Kidney epithelial cell (primary cell): ENCODE results near the gene GP1BB. TPM values are rescaled to one million over a fixed set of nuclear protein-coding genes. Genes with fewer than 3 reads are reported as not detected.

Experiments used
- DNase-seq: peaks from one replicate; pipeline ENCODE4 v3.0.0-alpha.2; 2010; ENCODE audit warnings: low read depth
- H3K27me3 ChIP-seq: 2 replicates; pipeline ENCODE4 v1.6.0; 2011; ENCODE audit warnings: low read length; ENCODE audit not compliant: control insufficient read depth, insufficient read depth
- H3K36me3 ChIP-seq: 2 replicates; pipeline ENCODE4 v1.5.1; 2011; ENCODE audit warnings: low read length; ENCODE audit not compliant: control insufficient read depth, insufficient read depth
- H3K4me3 ChIP-seq: 2 replicates; pipeline ENCODE4 v1.5.1; 2011; ENCODE audit warnings: low read depth, mild to moderate bottlenecking, control low read depth, low read length
- CTCF ChIP-seq: IDR thresholded peaks from 2 replicates; pipeline ENCODE4 v1.5.1; 2011; ENCODE audit warnings: mild to moderate bottlenecking, moderate library complexity, low read length, control low read depth, inconsistent platforms; ENCODE audit not compliant: insufficient read depth, poor library complexity, severe bottlenecking
- total RNA-seq: library from RNA; depleted of rRNA; stranded (reverse); fragments of >200 nt; gene quantifications from 2 replicates; pipeline ENCODE4 v1.2.3, GENCODE V29; 2015

The GP1BB gene
- total RNA-seq, 1 donor from 2014 or later, result 0.50 TPM

- no peaks in the 10 kb centered on the region for H3K36me3 ChIP-seq
- TF ChIP-seq CTCF, result no peak
- no peak overlapping the region for H3K4me3 ChIP-seq
- H3K27me3 ChIP-seq, result peaks cover 60% of the 10 kb centered on the region
- DNase-seq, result no peak
These were observed 7.1 kb upstream of the GP1BB start for GRCh38 chr22:19716041-19716828.

GRCh38 chr22:19716829-19717105, 6.6 kb upstream of the GP1BB start:
- DNase-seq, result no peak
- no peak for TF ChIP-seq CTCF

GRCh38 chr22:19717181-19717580, 6.2 kb upstream of the GP1BB start:
- no peak overlapping the region for H3K4me3 ChIP-seq
- no peak for TF ChIP-seq CTCF
- H3K27me3 ChIP-seq, result peaks cover 66% of the 10 kb centered on the region
- DNase-seq, result no peak
- no peaks in the 10 kb centered on the region for H3K36me3 ChIP-seq

More at GRCh38 chr22:19716829-19717105, 6.6 kb upstream of the GP1BB start:
- no peak overlapping the region for H3K4me3 ChIP-seq
- no peaks in the 10 kb centered on the region for H3K36me3 ChIP-seq
- peaks cover 64% of the 10 kb centered on the region for H3K27me3 ChIP-seq

GRCh38 chr22:19717691-19718455, 5.5 kb upstream of the GP1BB start:
- Histone ChIP-seq H3K4me3 (peak overlapping the region; percentile 41), H3K27me3 (peaks cover 71% of the 10 kb centered on the region), H3K36me3 (no peaks in the 10 kb centered on the region)
- no peak for DNase-seq
- peak; percentile 45 for TF ChIP-seq CTCF

GRCh38 chr22:19718456-19719049, 4.8 kb upstream of the GP1BB start:
- H3K27me3 ChIP-seq, result peaks cover 72% of the 10 kb centered on the region
- no peak for TF ChIP-seq CTCF
- no peaks in the 10 kb centered on the region for H3K36me3 ChIP-seq
- DNase-seq, result no peak
- H3K4me3 ChIP-seq, result peak overlapping the region; percentile 41
